ENCODE measurements around the gene CACNA2D1. TPM values are rescaled to one million over a fixed set of nuclear protein-coding genes. Genes with fewer than 3 reads are reported as not detected.

Gene CACNA2D1
- total and polyA plus RNA-seq, 8 donors: 0.79 to 5.0 (median 2.1) TPM

DNA sequence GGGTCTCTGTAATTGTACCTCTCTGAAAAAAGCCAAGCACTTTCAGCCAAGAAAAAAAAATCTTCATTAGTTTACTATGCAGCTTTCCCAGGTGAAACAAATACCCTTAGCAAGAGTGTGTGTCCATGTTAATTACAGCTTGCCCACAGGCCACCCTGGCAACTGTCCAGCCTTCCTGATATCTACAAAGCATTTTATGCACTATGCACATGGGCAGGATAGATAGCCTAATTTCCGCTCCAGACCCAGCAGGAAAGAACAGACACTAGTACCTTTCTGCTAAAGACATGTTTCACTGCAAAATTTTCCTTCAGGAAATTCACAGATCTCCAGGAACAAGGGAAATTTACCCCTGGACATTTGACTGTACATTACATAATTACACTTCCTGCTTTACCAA lies 24.4 kb downstream of the CACNA2D1 start:
- no peak for FAIRE-seq
- Histone ChIP-seq H3K4me3 (no peak overlapping the region), H3K9me3 (no peaks in the 10 kb centered on the region), H3K36me3 (no peaks in the 10 kb centered on the region), H3K4me1 (no peaks in the 10 kb centered on the region), H3K27ac (no peak overlapping the region), H3K27me3 (no peaks in the 10 kb centered on the region)
- 69 to 75% methylated on average over 1 of the region's 1 CpG for WGBS, 2 donors
- peak in 1 of 6 donors; percentile 28 for DNase-seq
- intact Hi-C loops (cut with DNase I): no loop called here
- TF ChIP-seq, protein P1, sequence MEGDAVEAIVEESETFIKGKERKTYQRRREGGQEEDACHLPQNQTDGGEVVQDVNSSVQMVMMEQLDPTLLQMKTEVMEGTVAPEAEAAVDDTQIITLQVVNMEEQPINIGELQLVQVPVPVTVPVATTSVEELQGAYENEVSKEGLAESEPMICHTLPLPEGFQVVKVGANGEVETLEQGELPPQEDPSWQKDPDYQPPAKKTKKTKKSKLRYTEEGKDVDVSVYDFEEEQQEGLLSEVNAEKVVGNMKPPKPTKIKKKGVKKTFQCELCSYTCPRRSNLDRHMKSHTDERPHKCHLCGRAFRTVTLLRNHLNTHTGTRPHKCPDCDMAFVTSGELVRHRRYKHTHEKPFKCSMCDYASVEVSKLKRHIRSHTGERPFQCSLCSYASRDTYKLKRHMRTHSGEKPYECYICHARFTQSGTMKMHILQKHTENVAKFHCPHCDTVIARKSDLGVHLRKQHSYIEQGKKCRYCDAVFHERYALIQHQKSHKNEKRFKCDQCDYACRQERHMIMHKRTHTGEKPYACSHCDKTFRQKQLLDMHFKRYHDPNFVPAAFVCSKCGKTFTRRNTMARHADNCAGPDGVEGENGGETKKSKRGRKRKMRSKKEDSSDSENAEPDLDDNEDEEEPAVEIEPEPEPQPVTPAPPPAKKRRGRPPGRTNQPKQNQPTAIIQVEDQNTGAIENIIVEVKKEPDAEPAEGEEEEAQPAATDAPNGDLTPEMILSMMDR (IDR thresholded peaks at IDR 0.05): no peak
- ATAC-seq: peak in 1 of 4 donors; percentile 50

DNA sequence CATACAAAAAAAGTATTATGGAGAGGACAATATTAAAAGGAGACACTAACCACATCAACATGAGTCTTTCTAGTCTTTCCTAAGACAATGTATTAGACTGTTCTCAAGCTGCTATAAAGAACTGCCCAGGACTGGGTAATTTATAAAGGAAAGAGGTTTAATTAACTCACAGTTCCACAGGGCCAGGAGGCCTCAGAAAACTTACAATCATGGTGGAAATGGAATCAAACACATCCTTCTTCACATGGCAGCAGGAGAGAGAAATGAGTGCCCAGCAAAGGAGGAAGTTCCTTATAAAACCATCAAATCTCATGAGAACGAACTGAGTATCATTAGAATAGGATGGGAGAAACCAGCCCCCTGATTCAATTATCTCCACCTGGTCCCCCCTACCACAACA lies 25.7 kb downstream of the CACNA2D1 start:
- Histone ChIP-seq H3K36me3 (no peaks in the 10 kb centered on the region), H3K9me3 (no peaks in the 10 kb centered on the region), H3K27ac (no peak overlapping the region), H3K27me3 (no peaks in the 10 kb centered on the region), H3K4me3 (no peak overlapping the region), H3K4me1 (no peaks in the 10 kb centered on the region)
- no peak for FAIRE-seq
- no peak for ATAC-seq
- TF ChIP-seq, protein P1 (IDR thresholded peaks at IDR 0.05): no peak
- 40 to 59% methylated on average over 1 of the region's 1 CpG for WGBS, 2 donors
- intact Hi-C loops (cut with DNase I): no loop called here
- no peak for DNase-seq

DNA sequence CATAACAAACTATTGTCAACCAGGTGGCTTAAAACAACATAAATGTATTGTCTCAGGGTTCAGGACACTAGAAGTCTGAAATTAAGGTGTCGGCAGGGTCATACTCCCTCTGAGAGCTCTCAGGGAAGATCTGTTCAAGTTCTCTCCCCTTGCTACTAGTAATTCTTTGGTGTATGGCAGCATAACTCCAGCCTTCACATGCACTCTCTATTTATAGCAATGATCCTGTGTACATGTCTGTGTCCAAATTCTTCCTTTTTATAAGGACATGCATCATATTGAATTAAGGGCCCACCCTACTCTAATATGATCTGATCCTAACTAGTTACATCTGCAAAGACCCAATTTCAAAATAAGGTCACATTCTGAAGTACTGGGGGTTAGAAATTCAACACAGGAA lies 27.2 kb downstream of the CACNA2D1 start:
- H3K4me3 ChIP-seq: no peak overlapping the region
- FAIRE-seq: no peak
- H3K4me1 ChIP-seq: no peaks in the 10 kb centered on the region
- H3K27me3 ChIP-seq: no peaks in the 10 kb centered on the region
- DNase-seq: no peak
- no peaks in the 10 kb centered on the region for H3K9me3 ChIP-seq
- no peak for ATAC-seq
- no peak overlapping the region for H3K27ac ChIP-seq
- intact Hi-C loops (cut with DNase I): no loop called here
- H3K36me3 ChIP-seq: no peaks in the 10 kb centered on the region
- 83 to 97% methylated on average over 1 of the region's 1 CpG for WGBS, 2 donors
- TF ChIP-seq, protein P1 (IDR thresholded peaks at IDR 0.05): no peak

DNA sequence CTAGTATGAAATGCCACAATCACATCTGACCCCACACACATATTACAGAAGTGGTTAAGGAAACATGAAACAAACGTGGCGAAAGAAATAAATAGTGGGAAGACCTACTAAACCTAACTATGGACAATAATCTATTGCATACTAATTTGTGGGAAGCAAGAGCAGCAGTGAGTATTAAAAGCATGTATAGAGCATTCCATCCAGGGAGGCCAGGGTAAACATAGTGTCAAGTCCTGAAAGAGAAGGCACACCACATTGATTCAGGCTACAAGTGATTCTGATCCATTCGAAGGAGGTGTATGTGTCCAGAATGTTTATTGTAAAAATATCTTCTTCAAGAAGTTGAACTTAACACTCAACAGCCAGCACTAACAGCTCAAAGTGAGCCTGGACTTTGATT lies 29.2 kb downstream of the CACNA2D1 start:
- Histone ChIP-seq H3K9me3 (no peaks in the 10 kb centered on the region), H3K4me3 (no peak overlapping the region), H3K4me1 (no peaks in the 10 kb centered on the region), H3K27me3 (no peaks in the 10 kb centered on the region), H3K27ac (no peak overlapping the region), H3K36me3 (no peaks in the 10 kb centered on the region)
- FAIRE-seq (no peak), DNase-seq (no peak), ATAC-seq (no peak)
- intact Hi-C loops (cut with DNase I): no loop called here
- TF ChIP-seq, protein P1 (IDR thresholded peaks at IDR 0.05): no peak
- WGBS, 2 donors: 44 to 70% methylated on average over 3 of the region's 3 CpGs

DNA sequence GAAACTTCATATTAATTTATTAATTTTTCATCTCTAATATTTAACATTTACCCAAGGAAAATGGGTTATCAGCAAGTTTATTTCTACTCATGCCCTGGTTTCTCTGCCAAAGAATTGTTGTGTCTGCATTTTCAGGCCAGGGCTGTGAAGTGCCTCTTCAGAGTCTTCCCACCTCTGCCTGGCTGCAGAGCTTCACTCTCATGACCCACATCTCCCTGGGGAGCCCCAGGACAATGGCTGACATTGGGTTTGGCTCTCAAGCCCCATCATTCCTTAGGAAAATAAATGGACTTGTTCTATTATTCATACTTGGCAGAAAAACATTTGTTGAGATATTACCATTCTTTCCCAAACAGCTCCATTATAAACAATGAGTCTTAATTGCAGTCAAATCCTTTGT lies 30.3 kb downstream of the CACNA2D1 start:
- ATAC-seq: no peak
- no peaks in the 10 kb centered on the region for H3K4me1 ChIP-seq

More for the DNA sequence above, 30.3 kb downstream of the CACNA2D1 start:
- Histone ChIP-seq H3K9me3 (no peaks in the 10 kb centered on the region), H3K27me3 (no peaks in the 10 kb centered on the region), H3K4me3 (no peak overlapping the region), H3K36me3 (no peaks in the 10 kb centered on the region), H3K27ac (no peak overlapping the region)
- TF ChIP-seq, protein P1 (IDR thresholded peaks at IDR 0.05): no peak
- DNase-seq (no peak), FAIRE-seq (no peak)
- intact Hi-C loops (cut with DNase I): no loop called here

All from pancreas (tissue), 10 donors.